ENCODE results near the gene MTMR12.

Gene MTMR12

GRCh38 chr5:32263684-32264083, 49.1 kb downstream of the MTMR12 start:
- FAIRE-seq (no peak), DNase-seq (ENCODE audit: insufficient read length) (no peak)
- TF ChIP-seq TAF1 (IDR thresholded peaks at IDR 0.05; ENCODE audit: borderline replicate concordance, low read depth, low read length) (no peak), POLR2A (IDR thresholded peaks at IDR 0.05; ENCODE audit: low read depth, low read length) (no peak), POLR2AphosphoS5 (IDR thresholded peaks at IDR 0.05; ENCODE audit: low read depth, low read length) (no peak)

GRCh38 chr5:32261198-32261597, 51.5 kb downstream of the MTMR12 start:
- TF ChIP-seq POLR2AphosphoS5 (IDR thresholded peaks at IDR 0.05; ENCODE audit: low read depth, low read length) (no peak), TAF1 (IDR thresholded peaks at IDR 0.05; ENCODE audit: borderline replicate concordance, low read depth, low read length) (no peak), POLR2A (IDR thresholded peaks at IDR 0.05; ENCODE audit: low read depth, low read length) (no peak)

GRCh38 chr5:32259033-32259432, 53.7 kb downstream of the MTMR12 start:
- FAIRE-seq, result no peak
- DNase-seq (ENCODE audit: insufficient read length), result no peak
- TF ChIP-seq POLR2A (IDR thresholded peaks at IDR 0.05; ENCODE audit: low read depth, low read length), result no peak
- no peak for TF ChIP-seq TAF1 (IDR thresholded peaks at IDR 0.05; ENCODE audit: borderline replicate concordance, low read depth, low read length)
- no peak for TF ChIP-seq POLR2AphosphoS5 (IDR thresholded peaks at IDR 0.05; ENCODE audit: low read depth, low read length)

More at GRCh38 chr5:32261198-32261597, 51.5 kb downstream of the MTMR12 start:
- DNase-seq (ENCODE audit: insufficient read length), result peak; percentile 23
- peak; percentile 56 for FAIRE-seq

- no peak for TF ChIP-seq TAF1 (IDR thresholded peaks at IDR 0.05; ENCODE audit: borderline replicate concordance, low read depth, low read length)
- no peak for TF ChIP-seq POLR2A (IDR thresholded peaks at IDR 0.05; ENCODE audit: low read depth, low read length)
- TF ChIP-seq POLR2AphosphoS5 (IDR thresholded peaks at IDR 0.05; ENCODE audit: low read depth, low read length), result no peak
These were observed 54.3 kb downstream of the MTMR12 start for GRCh38 chr5:32258424-32258823.

GRCh38 chr5:32255540-32255900, 57.2 kb downstream of the MTMR12 start:
- no peak for FAIRE-seq
- no peak for TF ChIP-seq POLR2AphosphoS5 (IDR thresholded peaks at IDR 0.05; ENCODE audit: low read depth, low read length)
- no peak for TF ChIP-seq POLR2A (IDR thresholded peaks at IDR 0.05; ENCODE audit: low read depth, low read length)
- no peak for TF ChIP-seq TAF1 (IDR thresholded peaks at IDR 0.05; ENCODE audit: borderline replicate concordance, low read depth, low read length)
- DNase-seq (ENCODE audit: insufficient read length), result no peak

More at GRCh38 chr5:32258424-32258823, 54.3 kb downstream of the MTMR12 start:
- DNase-seq (ENCODE audit: insufficient read length) (no peak), FAIRE-seq (no peak)

- no peak for TF ChIP-seq POLR2AphosphoS5 (IDR thresholded peaks at IDR 0.05; ENCODE audit: low read depth, low read length)
- TF ChIP-seq TAF1 (IDR thresholded peaks at IDR 0.05; ENCODE audit: borderline replicate concordance, low read depth, low read length), result no peak
- TF ChIP-seq POLR2A (IDR thresholded peaks at IDR 0.05; ENCODE audit: low read depth, low read length), result no peak
- DNase-seq (ENCODE audit: insufficient read length), result no peak
- no peak for FAIRE-seq
These were observed 57.7 kb downstream of the MTMR12 start for GRCh38 chr5:32254881-32255539.

GRCh38 chr5:32251871-32252458, 60.8 kb downstream of the MTMR12 start:
- FAIRE-seq, result no peak
- TF ChIP-seq POLR2AphosphoS5 (IDR thresholded peaks at IDR 0.05; ENCODE audit: low read depth, low read length) (no peak), TAF1 (IDR thresholded peaks at IDR 0.05; ENCODE audit: borderline replicate concordance, low read depth, low read length) (no peak), POLR2A (IDR thresholded peaks at IDR 0.05; ENCODE audit: low read depth, low read length) (no peak)

GRCh38 chr5:32249668-32250067, 63.1 kb downstream of the MTMR12 start:
- TF ChIP-seq POLR2AphosphoS5 (IDR thresholded peaks at IDR 0.05; ENCODE audit: low read depth, low read length), result no peak
- no peak for TF ChIP-seq TAF1 (IDR thresholded peaks at IDR 0.05; ENCODE audit: borderline replicate concordance, low read depth, low read length)
- TF ChIP-seq POLR2A (IDR thresholded peaks at IDR 0.05; ENCODE audit: low read depth, low read length), result no peak
- DNase-seq (ENCODE audit: insufficient read length) (no peak), FAIRE-seq (no peak)

More at GRCh38 chr5:32251871-32252458, 60.8 kb downstream of the MTMR12 start:
- DNase-seq (ENCODE audit: insufficient read length), result no peak

- DNase-seq (ENCODE audit: insufficient read length) (no peak), FAIRE-seq (no peak)
- TF ChIP-seq TAF1 (IDR thresholded peaks at IDR 0.05; ENCODE audit: borderline replicate concordance, low read depth, low read length) (no peak), POLR2AphosphoS5 (IDR thresholded peaks at IDR 0.05; ENCODE audit: low read depth, low read length) (no peak), POLR2A (IDR thresholded peaks at IDR 0.05; ENCODE audit: low read depth, low read length) (no peak)
These were observed 67.0 kb downstream of the MTMR12 start for GRCh38 chr5:32245742-32246141.

GRCh38 chr5:32244017-32244416, 68.7 kb downstream of the MTMR12 start:
- DNase-seq (ENCODE audit: insufficient read length) (no peak), FAIRE-seq (no peak)
- TF ChIP-seq POLR2AphosphoS5 (IDR thresholded peaks at IDR 0.05; ENCODE audit: low read depth, low read length) (no peak), POLR2A (IDR thresholded peaks at IDR 0.05; ENCODE audit: low read depth, low read length) (no peak), TAF1 (IDR thresholded peaks at IDR 0.05; ENCODE audit: borderline replicate concordance, low read depth, low read length) (no peak)

GRCh38 chr5:32241034-32241783, 71.5 kb downstream of the MTMR12 start:
- DNase-seq (ENCODE audit: insufficient read length) (no peak), FAIRE-seq (no peak)
- TF ChIP-seq TAF1 (IDR thresholded peaks at IDR 0.05; ENCODE audit: borderline replicate concordance, low read depth, low read length), result no peak
- no peak for TF ChIP-seq POLR2A (IDR thresholded peaks at IDR 0.05; ENCODE audit: low read depth, low read length)
- TF ChIP-seq POLR2AphosphoS5 (IDR thresholded peaks at IDR 0.05; ENCODE audit: low read depth, low read length), result no peak

Measured in GM12892 (cell line).